Islet precursor cell (in vitro differentiated cells): Measurements from ENCODE around the gene DYDC1.
"Not testable (repeated sequence)": the region's sequence is repeated elsewhere in the genome, so short reads cannot be mapped to it uniquely, and the experiment has no call there.

ENCODE experiments used
- DNase-seq: peaks from one replicate; pipeline ENCODE4 v3.0.0-alpha.2; 2018

The DYDC1 gene

GRCh38 chr10:80356563-80356988 is at the start of gene DYDC1, which contains the start of gene DYDC2:
DYDC1 (minus strand) TSS chr10:80356755; CDS start chr10:80352601, 4,154 bp downstream.
DYDC2 (plus strand) TSS chr10:80356781; CDS start chr10:80362444, 5,663 bp downstream.
- peak; percentile 84 for DNase-seq

GRCh38 chr10:80406204-80406603 is 49.6 kb upstream of the DYDC1 start:
- DNase-seq: no peak

GRCh38 chr10:80405626-80406025 is 49.1 kb upstream of the DYDC1 start:
- DNase-seq: no peak

- no peak for DNase-seq
Measured at GRCh38 chr10:80405035-80405434, 48.5 kb upstream of the DYDC1 start.

- DNase-seq: no peak
Measured at GRCh38 chr10:80400136-80400804, 43.7 kb upstream of the DYDC1 start.

- DNase-seq: no peak
Measured at GRCh38 chr10:80397014-80397413, 40.5 kb upstream of the DYDC1 start.

- no peak for DNase-seq
Measured at GRCh38 chr10:80394358-80394916, 37.9 kb upstream of the DYDC1 start.

- no peak for DNase-seq
Measured at GRCh38 chr10:80392250-80392649, 35.7 kb upstream of the DYDC1 start.

GRCh38 chr10:80390740-80391139 is 34.2 kb upstream of the DYDC1 start:
- DNase-seq: no peak

GRCh38 chr10:80382989-80383388 is 26.4 kb upstream of the DYDC1 start:
- peak; percentile 72 for DNase-seq

GRCh38 chr10:80380185-80380584 is 23.6 kb upstream of the DYDC1 start:
- DNase-seq: no peak

- no peak for DNase-seq
Measured at GRCh38 chr10:80379701-80380100, 23.1 kb upstream of the DYDC1 start.

- no peak for DNase-seq
Measured at GRCh38 chr10:80373502-80373901, 16.9 kb upstream of the DYDC1 start.

- DNase-seq: no peak
Measured at GRCh38 chr10:80372675-80373074, 16.1 kb upstream of the DYDC1 start.

GRCh38 chr10:80371467-80371866 is 14.9 kb upstream of the DYDC1 start:
- DNase-seq: peak; percentile 67

GRCh38 chr10:80365510-80365909 is 9.0 kb upstream of the DYDC1 start:
- no peak for DNase-seq

- DNase-seq: no peak
Measured at GRCh38 chr10:80359644-80360043, 3.1 kb upstream of the DYDC1 start.

- DNase-seq: not testable (repeated sequence)
Measured at GRCh38 chr10:80358925-80359324, 2.4 kb upstream of the DYDC1 start.

GRCh38 chr10:80357851-80358125 is 1.2 kb upstream of the DYDC1 start:
- no peak for DNase-seq

- DNase-seq: peak; percentile 61
Measured at GRCh38 chr10:80356989-80357850, 665 bp upstream of the DYDC1 start.

GRCh38 chr10:80351220-80351619 is 5.3 kb downstream of the DYDC1 start:
- no peak for DNase-seq

GRCh38 chr10:80350251-80350650 is 6.3 kb downstream of the DYDC1 start:
- DNase-seq: no peak

- DNase-seq: no peak
Measured at GRCh38 chr10:80344912-80345311, 11.6 kb downstream of the DYDC1 start.

- no peak for DNase-seq
Measured at GRCh38 chr10:80344276-80344675, 12.3 kb downstream of the DYDC1 start.
